Amniotic epithelial cell (primary cell): Measurements from ENCODE around the gene SCUBE1.
"Not testable (repeated sequence)": the region's sequence is repeated elsewhere in the genome, so short reads cannot be mapped to it uniquely, and the experiment has no call there.

ENCODE experiments used
- DNase-seq: peaks from one replicate; pipeline ENCODE4 v3.0.0-alpha.2; 2010; ENCODE audit warnings: low read depth

Gene SCUBE1

DNA sequence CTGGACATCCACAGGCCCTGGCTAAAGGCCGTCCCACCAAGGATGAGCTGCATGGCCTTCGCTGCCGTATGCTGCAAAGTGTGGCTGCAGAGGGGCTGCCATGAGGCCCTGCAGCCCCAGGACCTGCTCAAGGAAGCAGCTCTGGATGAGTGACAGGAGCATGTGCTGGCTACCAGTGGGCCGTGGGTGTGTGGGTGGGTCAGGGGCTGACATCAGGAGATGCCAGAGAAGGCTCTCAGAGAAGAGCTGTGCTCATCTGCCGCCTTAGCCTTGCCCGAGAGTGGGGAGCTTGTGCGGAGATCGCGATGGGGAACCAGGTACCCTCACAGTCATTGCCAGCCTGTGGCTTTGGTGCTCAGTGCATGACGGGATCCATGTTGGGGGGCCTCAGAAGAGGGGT is 41.3 kb downstream of the SCUBE1 start:
- no peak for DNase-seq

GRCh38 chr22:43300891-43301676 is 42.1 kb downstream of the SCUBE1 start:
- no peak for DNase-seq

DNA sequence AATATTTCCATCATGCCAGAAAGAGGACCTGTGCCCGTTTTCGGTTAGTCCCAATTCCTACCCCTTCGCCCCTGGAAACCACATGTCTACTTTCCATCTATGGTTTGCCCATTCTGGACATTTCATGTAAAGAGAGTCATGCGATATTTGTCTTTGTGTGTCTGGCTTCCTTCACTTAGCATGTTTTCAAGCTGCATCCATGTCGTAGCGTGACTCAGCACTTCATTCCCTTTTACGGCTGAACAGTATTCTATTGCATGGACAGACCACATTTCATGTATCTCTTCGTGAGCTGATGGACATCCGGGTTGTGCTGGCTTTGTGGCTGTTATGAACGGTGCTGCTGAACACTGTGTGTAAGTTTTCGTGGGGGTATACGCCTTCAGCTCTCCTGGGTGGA is 43.4 kb downstream of the SCUBE1 start:
- DNase-seq: no peak

GRCh38 chr22:43298062-43298801 is 44.9 kb downstream of the SCUBE1 start:
- no peak for DNase-seq

GRCh38 chr22:43297270-43298061 is 45.7 kb downstream of the SCUBE1 start:
- no peak for DNase-seq

DNA sequence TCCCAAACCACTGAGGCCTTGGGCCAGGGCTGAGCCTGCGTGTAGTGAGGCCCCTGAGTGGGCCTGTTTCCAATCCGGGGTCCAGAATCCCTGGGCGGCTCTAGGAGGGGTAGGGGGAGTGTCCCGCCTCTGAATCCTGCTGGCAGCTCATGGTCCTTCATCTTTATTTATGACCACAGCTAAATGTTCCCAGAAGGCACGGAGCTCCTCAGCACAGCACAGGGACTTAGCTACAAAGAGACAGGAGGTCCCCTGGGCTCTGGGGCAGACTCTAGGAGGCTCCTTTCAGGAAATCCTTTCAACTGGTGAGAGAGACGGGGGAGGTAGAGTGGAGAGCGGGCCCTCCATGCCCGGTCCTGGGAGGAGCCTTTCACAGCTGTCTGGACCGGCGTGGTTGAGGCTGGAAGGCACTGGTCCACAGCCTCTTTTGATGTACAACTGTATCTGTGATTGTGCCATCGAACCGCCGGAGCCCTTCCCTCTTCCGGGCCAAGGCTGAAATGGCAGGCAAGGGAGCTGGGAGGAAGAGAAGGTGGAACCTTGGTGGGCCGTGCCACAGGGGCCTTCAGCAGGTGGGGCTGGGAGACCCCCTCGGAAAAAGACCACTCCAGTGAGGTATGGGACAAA is 46.8 kb downstream of the SCUBE1 start:
- DNase-seq: no peak

- DNase-seq: no peak
These were observed 47.5 kb downstream of the SCUBE1 start for GRCh38 chr22:43295660-43296059.

DNA sequence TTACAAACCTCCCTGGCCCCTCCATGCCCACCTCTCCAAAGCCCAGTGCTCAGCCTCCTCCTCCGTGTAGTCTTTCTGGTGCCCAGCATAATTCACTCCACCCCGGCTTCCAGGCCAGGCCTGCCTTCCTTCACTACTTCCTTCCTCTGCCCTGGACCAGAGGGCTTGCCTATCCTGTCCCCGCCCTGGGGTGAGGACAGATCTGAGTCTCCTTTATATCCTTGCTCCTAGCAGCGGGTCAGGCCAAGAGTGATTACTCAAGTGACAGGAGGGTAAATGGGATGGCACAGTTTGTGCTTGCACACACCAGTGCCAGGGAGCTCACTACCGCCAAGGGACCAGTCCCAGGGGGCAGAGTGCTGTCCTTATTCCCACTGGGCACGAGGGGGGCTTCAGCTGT is 48.0 kb downstream of the SCUBE1 start:
- no peak for DNase-seq

- peak; percentile 52 for DNase-seq
These were observed 49.3 kb downstream of the SCUBE1 start for GRCh38 chr22:43293655-43294392.

GRCh38 chr22:43293259-43293654 is 49.9 kb downstream of the SCUBE1 start:
- DNase-seq: no peak

DNA sequence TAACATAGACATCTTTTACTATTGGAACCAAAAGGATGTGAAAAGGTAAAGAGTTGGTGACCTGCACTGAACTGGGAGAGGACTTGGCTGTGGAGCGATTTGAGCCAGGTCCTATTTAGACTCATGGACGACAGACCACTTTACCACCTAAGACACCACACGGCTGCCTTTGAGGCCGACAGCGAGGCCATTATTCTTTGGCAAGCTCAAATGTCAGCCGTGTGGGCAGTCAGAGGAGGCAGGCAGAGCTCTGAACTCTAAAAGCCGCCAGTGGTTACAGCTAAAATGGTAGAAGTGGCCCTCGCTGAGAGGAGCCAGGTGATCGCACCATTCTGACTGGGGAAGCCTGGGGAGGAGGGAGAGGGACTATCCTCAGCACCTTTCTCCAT is 50.5 kb downstream of the SCUBE1 start:
- DNase-seq: no peak

DNA sequence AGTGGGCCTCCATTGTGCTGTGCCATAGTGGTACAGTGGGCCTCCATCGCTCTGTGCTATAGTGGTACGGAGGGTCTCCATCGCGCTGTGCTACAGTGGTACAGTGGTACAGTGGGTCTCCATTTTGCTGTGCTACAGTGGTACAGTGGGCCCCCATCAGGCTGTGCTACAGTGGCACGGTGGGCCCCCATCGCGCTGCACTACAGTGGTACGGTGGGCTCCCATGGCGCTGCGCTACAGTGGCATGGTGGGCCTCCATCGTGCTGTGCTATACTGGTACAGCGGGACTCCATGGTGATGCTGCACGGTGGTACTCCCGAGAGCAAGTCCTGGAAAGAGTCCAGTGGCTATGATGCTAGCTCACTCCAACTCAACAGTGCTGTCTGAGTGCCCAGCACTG is 51.8 kb downstream of the SCUBE1 start:
- no peak for DNase-seq

DNA sequence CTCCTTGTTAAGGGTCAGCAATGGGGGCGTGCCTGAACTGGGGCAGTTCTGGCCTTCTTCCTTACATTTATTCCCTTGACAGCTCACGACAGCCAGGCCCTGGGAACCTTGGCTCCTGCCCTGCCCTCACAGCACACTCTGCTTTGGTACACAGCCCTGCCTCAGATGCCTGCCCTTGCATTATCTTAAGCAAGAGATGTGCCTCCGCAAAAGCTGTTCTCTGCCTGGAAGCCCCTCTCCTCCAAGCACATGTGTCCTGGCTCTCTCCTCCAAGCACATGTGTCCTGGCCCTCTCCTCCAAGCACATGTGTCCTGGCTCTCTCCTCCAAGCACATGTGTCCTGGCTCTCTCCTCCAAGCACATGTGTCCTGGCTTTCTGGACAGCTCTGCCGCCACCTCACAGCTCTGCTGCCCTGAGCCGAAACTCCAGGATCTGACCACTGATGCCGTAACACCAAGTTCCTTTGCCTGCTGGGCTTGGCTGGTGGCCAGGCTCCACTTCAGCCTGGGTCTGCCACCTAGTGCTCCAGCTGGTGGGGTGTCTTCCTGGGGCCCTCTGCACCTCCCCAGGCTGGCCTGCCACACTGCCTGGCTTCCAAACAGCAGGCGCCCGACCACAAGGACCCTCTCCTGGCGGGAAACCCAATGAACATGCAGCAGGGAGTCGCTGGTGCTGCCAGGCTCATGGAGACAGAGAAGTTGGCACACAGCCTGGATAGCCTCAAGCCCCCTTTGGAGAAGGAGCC is 53.0 kb downstream of the SCUBE1 start:
- peak; percentile 19 for DNase-seq

- DNase-seq: no peak
These were observed 53.6 kb downstream of the SCUBE1 start for GRCh38 chr22:43289531-43289963.

DNA sequence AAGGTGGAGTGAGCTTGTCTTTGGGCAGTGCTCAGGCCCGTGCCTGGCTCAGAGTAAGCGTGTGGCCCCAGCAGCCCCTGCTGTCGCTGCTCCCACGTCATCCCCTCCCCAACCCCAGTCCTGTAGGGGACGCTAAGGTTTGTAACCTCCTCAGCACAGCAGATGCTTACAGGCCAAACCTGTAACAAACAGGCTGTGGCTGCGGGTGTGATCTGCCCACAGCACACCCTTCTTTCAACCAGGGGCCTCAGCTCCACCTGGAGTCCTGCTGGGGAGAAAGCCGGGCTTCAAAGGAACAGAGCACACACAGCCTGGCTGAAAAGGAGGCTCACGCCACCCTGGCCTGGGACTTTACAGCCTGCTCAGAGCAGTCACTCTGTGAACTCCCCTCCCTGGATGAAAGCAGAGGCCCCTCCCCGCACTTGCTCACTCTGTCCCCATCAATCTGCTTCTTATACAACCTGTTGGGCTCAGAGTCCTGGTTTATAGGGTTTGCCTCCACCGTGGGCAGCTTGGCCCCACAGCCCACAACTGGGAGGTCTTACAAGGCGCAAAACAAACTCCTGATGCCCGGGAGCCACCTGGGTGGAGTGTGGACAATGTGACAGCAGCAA is 54.3 kb downstream of the SCUBE1 start:
- DNase-seq: no peak

DNA sequence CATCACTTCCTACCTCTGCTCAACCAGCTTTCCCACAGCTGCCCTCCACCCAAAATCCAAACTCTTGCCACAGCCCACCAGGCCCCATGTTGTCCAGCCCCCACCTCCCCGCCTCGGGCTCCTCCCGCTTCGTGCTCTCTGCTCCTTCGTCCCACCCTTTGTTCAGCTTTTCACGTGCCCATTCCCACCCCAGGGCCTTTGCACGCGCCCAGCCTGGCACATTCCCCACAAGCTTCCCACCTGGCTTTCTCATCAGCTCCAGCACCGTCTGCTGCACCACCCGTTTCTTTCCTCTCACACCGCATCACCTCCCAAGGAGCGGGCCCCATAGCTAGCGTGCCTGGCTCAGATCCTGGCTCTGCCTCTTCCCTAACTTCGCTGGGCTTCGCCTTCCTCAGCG is 54.8 kb downstream of the SCUBE1 start:
- DNase-seq: no peak

DNA sequence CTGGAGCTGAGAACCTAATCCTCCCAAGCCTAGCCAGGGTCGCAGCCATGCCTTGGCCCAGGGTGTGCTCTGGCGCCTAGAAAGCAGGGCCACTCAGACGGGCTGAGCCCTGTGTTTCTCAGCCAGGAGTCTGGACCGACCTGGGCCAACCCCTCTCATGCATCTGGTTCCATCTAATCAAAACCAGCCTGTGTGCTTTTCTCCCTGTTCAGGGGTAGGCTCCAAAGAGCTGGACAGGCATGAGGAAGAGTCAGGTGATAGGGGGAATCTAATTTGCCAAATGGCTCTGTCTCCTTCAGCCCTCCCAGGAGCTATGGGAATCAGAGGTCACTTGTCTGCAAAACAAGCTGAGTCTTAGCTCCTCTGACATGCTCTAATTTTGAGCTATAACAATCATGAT is 55.7 kb downstream of the SCUBE1 start:
- DNase-seq: no peak

DNA sequence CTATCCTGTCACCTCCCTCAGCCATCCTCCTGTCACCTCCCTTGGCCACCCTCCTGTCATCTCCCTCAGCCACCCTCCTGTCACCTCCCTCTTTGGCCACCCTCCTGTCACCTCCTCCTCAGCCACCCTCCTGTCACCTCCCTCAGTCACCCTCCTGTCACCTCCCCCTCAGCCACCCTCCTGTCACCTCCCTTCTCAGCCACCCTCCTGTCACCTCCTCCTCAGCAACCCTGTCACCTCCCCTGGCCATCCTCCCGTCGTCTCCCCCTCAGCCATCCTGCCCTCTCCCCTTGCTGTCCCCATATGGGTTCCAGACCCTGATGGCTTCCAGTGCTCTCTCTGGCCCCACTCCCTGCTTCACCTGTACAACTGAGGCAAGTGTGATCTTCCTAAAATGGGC is 61.8 kb downstream of the SCUBE1 start:
- DNase-seq: no peak

DNA sequence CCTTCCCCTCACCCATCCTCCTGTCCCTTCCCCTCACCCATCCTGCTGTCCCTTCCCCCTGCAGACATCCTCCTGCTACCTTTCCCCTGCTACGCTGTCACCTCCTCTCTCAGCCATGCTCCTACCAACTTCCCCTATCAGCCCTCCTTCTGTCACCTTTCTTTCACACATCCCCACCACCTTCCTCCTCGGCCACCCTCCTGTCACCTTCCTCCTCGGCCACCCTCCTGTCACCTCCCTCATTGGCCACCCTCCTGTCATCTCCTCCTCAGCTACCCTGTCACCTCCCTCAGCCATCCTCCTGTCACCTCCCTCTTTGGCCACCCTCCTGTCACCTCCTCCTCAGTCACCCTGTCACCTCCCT is 62.7 kb downstream of the SCUBE1 start:
- not testable (repeated sequence) for DNase-seq

GRCh38 chr22:43279867-43280522 is 63.2 kb downstream of the SCUBE1 start:
- no peak for DNase-seq
